Activated CD8-positive, alpha-beta memory T cell treated with anti-CD3 and anti-CD28 coated beads for 36 hours (primary cell): ENCODE results near the gene RHEX. TPM values are rescaled to one million over a fixed set of nuclear protein-coding genes. Genes with fewer than 3 reads are reported as not detected.
"Not testable (repeated sequence)": the region's sequence is repeated elsewhere in the genome, so short reads cannot be mapped to it uniquely, and the experiment has no call there.

ENCODE experiments used
- CTCF ChIA-PET: fragments of 350-600 bp; sonication (Branson Sonifier 250); formaldehyde crosslinking; loops from one replicate; lab custom pipeline; 2021; ENCODE audit warnings: antibody characterized with exemption; lab: Charles Lee
- POLR2A ChIA-PET: fragments of 350-600 bp; sonication (Branson Sonifier 250); formaldehyde crosslinking; loops from one replicate; lab custom pipeline; 2021; ENCODE audit warnings: antibody characterized with exemption; lab: Charles Lee
- total RNA-seq, 2 experiments: library from RNA; stranded (reverse); gene quantifications; one replicate each; pipeline ENCODE4 v1.2.3, GENCODE V29; 2021

Gene RHEX
- total RNA-seq, 2 experiments from 2014 or later: not detected

GRCh38 chr1:206025283-206025820 lies 27.6 kb upstream of the RHEX start:
- ChIA-PET CTCF (no interaction called here), POLR2A (no interaction called here)

GRCh38 chr1:206029484-206029883 lies 23.5 kb upstream of the RHEX start:
- CTCF ChIA-PET: interaction anchor here (0.9 to 5.4 kb wide), 3 partner anchors 26 to 76 kb away, joined by 3 to 33 read pairs (median 3); no protein-coding TSS in a partner anchor
- POLR2A ChIA-PET: no interaction called here

GRCh38 chr1:206030191-206030590 lies 22.8 kb upstream of the RHEX start:
- ChIA-PET POLR2A (no interaction called here), CTCF (interaction anchor here (1.1 to 5.4 kb wide), 7 partner anchors 10 to 78 kb away, joined by 3 to 33 read pairs (median 3); no protein-coding TSS in a partner anchor)

- ChIA-PET POLR2A (no interaction called here), CTCF (interaction anchor here (1.2 to 5.4 kb wide), 7 partner anchors 10 to 84 kb away, joined by 3 to 33 read pairs (median 3); no protein-coding TSS in a partner anchor)
These were observed 22.3 kb upstream of the RHEX start for GRCh38 chr1:206030714-206031113.

GRCh38 chr1:206032380-206033140 lies 20.4 kb upstream of the RHEX start:
- POLR2A ChIA-PET: no interaction called here
- CTCF ChIA-PET: interaction anchor here (5.4 kb wide), 1 partner anchor 73 kb away, joined by 33 read pairs; no protein-coding TSS in a partner anchor

GRCh38 chr1:206035027-206035426 lies 17.9 kb upstream of the RHEX start:
- ChIA-PET CTCF (no interaction called here), POLR2A (no interaction called here)

- CTCF ChIA-PET: no interaction called here
- POLR2A ChIA-PET: no interaction called here
These were observed 16.1 kb upstream of the RHEX start for GRCh38 chr1:206036663-206037455.

GRCh38 chr1:206037581-206037980 lies 15.4 kb upstream of the RHEX start:
- POLR2A ChIA-PET: no interaction called here
- CTCF ChIA-PET: interaction anchor here (0.6 kb wide), 1 partner anchor 11 kb away, joined by 3 read pairs; no protein-coding TSS in a partner anchor

- CTCF ChIA-PET: interaction anchor here (0.8 kb wide), 1 partner anchor 119 kb away, joined by 4 read pairs; no protein-coding TSS in a partner anchor
These were observed 13.7 kb upstream of the RHEX start for GRCh38 chr1:206039046-206039973.

GRCh38 chr1:206040328-206040727 lies 12.6 kb upstream of the RHEX start:
- CTCF ChIA-PET: no interaction called here
- POLR2A ChIA-PET: no interaction called here

More at GRCh38 chr1:206039046-206039973, 13.7 kb upstream of the RHEX start:
- POLR2A ChIA-PET: no interaction called here

GRCh38 chr1:206041640-206042039 lies 11.3 kb upstream of the RHEX start:
- ChIA-PET POLR2A (no interaction called here), CTCF (no interaction called here)

- POLR2A ChIA-PET: no interaction called here
- CTCF ChIA-PET: no interaction called here
These were observed 5.7 kb upstream of the RHEX start for GRCh38 chr1:206047271-206047670.

- ChIA-PET CTCF (interaction anchor here (1.0 kb wide), 1 partner anchor 11 kb away, joined by 3 read pairs; no protein-coding TSS in a partner anchor), POLR2A (no interaction called here)
These were observed 4.4 kb upstream of the RHEX start for GRCh38 chr1:206048582-206048981.

GRCh38 chr1:206049293-206049692 lies 3.7 kb upstream of the RHEX start:
- ChIA-PET CTCF (no interaction called here), POLR2A (no interaction called here)

- ChIA-PET POLR2A (no interaction called here), CTCF (no interaction called here)
These were observed 2.9 kb upstream of the RHEX start for GRCh38 chr1:206049919-206050600.

- POLR2A ChIA-PET: no interaction called here
- CTCF ChIA-PET: no interaction called here
These were observed 2.2 kb upstream of the RHEX start for GRCh38 chr1:206050655-206051235.

- POLR2A ChIA-PET, CTCF ChIA-PET: not testable (repeated sequence)
These were observed 625 bp upstream of the RHEX start for GRCh38 chr1:206052231-206052865.
